CD8-positive, alpha-beta memory T cell (primary cell): ENCODE measurements around the gene CARD8. TPM values are rescaled to one million over a fixed set of nuclear protein-coding genes. Genes with fewer than 3 reads are reported as not detected.
A peak's percentile ranks its signal among the peaks of the same experiment; 100 is the strongest.

ENCODE experiments used
- CTCF ChIA-PET: fragments of 350-600 bp; sonication (Branson Sonifier 250); formaldehyde crosslinking; loops from one replicate; lab custom pipeline; 2021; ENCODE audit warnings: antibody characterized with exemption; lab: Charles Lee
- POLR2A ChIA-PET: fragments of 350-600 bp; sonication (Branson Sonifier 250); formaldehyde crosslinking; loops from one replicate; lab custom pipeline; 2021; ENCODE audit warnings: antibody characterized with exemption; lab: Charles Lee
- DNase-seq, 5 donors: peaks; one replicate each; pipeline versions ENCODE4 v3.0.0 to v3.0.0-alpha.2; 2020 to 2022; ENCODE audit warnings: mixed read lengths in 1 of 5
- H3K27ac ChIP-seq: one replicate; pipeline ENCODE4 v1.7.0; 2013; ENCODE audit warnings: low read depth, mild to moderate bottlenecking, low read length, moderate library complexity
- H3K27me3 ChIP-seq: 2 replicates; pipeline ENCODE4 v1.7.0; 2013; ENCODE audit warnings: low read length, mild to moderate bottlenecking; ENCODE audit not compliant: insufficient read depth, poor library complexity, severe bottlenecking
- H3K36me3 ChIP-seq: 2 replicates; pipeline ENCODE4 v1.7.0; 2013; ENCODE audit warnings: mild to moderate bottlenecking, low read length, moderate library complexity; ENCODE audit not compliant: insufficient read depth
- H3K4me1 ChIP-seq: 2 replicates; pipeline ENCODE4 v1.7.0; 2013; ENCODE audit warnings: mild to moderate bottlenecking, low read length, moderate library complexity; ENCODE audit not compliant: insufficient read depth
- H3K4me3 ChIP-seq: 2 replicates; pipeline ENCODE4 v1.7.0; 2013; ENCODE audit warnings: mild to moderate bottlenecking, low read length
- H3K9me3 ChIP-seq: 2 replicates; pipeline ENCODE4 v1.7.0; 2013; ENCODE audit warnings: mild to moderate bottlenecking, low read length
- H3K27ac Mint-ChIP-seq, 8 donors: one replicate each; pipeline ENCODE4 v1.8.0; 2020 to 2021; ENCODE audit warnings: mixed read lengths in 8 of 8, mild to moderate bottlenecking in 6 of 8, inconsistent platforms in 3 of 8, moderate library complexity in 3 of 8
- H3K27me3 Mint-ChIP-seq, 2 donors: one replicate each; pipeline ENCODE4 v1.8.0; 2020 to 2021; ENCODE audit warnings: mixed read lengths in 2 of 2, mild to moderate bottlenecking in 1 of 2, moderate library complexity in 1 of 2
- H3K36me3 Mint-ChIP-seq, 3 donors: one replicate each; pipeline ENCODE4 v1.8.0; 2020 to 2021; ENCODE audit warnings: mixed read lengths in 3 of 3, inconsistent platforms in 1 of 3, mild to moderate bottlenecking in 1 of 3
- H3K4me1 Mint-ChIP-seq, 3 donors: one replicate each; pipeline ENCODE4 v1.8.0; 2020 to 2021; ENCODE audit warnings: mixed read lengths in 3 of 3, inconsistent platforms in 1 of 3, mild to moderate bottlenecking in 1 of 3
- H3K4me3 Mint-ChIP-seq, 7 donors: one replicate each; pipeline ENCODE4 v1.8.0; 2020 to 2021; ENCODE audit warnings: mixed read lengths in 7 of 7, mild to moderate bottlenecking in 6 of 7, moderate library complexity in 4 of 7, inconsistent platforms in 2 of 7
- H3K9me3 Mint-ChIP-seq, 5 donors: one replicate each; pipeline ENCODE4 v1.8.0; 2020 to 2022; ENCODE audit warnings: mixed read lengths in 5 of 5, mild to moderate bottlenecking in 3 of 5, moderate library complexity in 2 of 5, inconsistent platforms in 1 of 5
- polyA plus RNA-seq: library from polyadenylated mRNA; unstranded; fragments of 300-500 nt; fragmentation: Illumina TruSeq; gene quantifications from one replicate; pipeline ENCODE4 v1.2.3, GENCODE V29; 2021
- total RNA-seq, 2 experiments: library from RNA; stranded (reverse); gene quantifications; one replicate each; pipeline ENCODE4 v1.2.3, GENCODE V29; 2021

Gene CARD8
- total and polyA plus RNA-seq, 3 experiments from 2014 or later, result 95.8 to 132 (median 132) TPM

- H3K36me3 Mint-ChIP-seq, result peaks cover 9 to 21% (median 11%) of the 10 kb centered on the region in 3 donors
- peaks cover 3 to 7% (median 5%) of the 10 kb centered on the region in 5 donors for H3K9me3 Mint-ChIP-seq
- no peak overlapping the region for H3K4me3 Mint-ChIP-seq
- H3K4me3 ChIP-seq, result no peak overlapping the region
- no peak overlapping the region for H3K27ac ChIP-seq
- H3K27me3 Mint-ChIP-seq, result no peaks in the 10 kb centered on the region
- no peak overlapping the region for H3K27ac Mint-ChIP-seq
- peaks cover 3% of the 10 kb centered on the region for H3K9me3 ChIP-seq
- ChIA-PET CTCF (no interaction called here), POLR2A (interaction anchor here (0.6 kb wide), 1 partner anchor 25 kb away, joined by 4 read pairs; no protein-coding TSS in a partner anchor)
- peaks cover 0 to 1% (median 0%) of the 10 kb centered on the region in 3 donors for H3K4me1 Mint-ChIP-seq
- H3K4me1 ChIP-seq, result no peaks in the 10 kb centered on the region
- no peaks in the 10 kb centered on the region for H3K27me3 ChIP-seq
- DNase-seq, result no peak
- no peaks in the 10 kb centered on the region for H3K36me3 ChIP-seq
Measured at GRCh38 chr19:48182434-48182833, 73.3 kb downstream of the CARD8 start.

GRCh38 chr19:48181505-48181904 lies 74.2 kb downstream of the CARD8 start:
- Histone ChIP-seq H3K4me3 (no peak overlapping the region), H3K9me3 (peaks cover 3% of the 10 kb centered on the region), H3K27ac (no peak overlapping the region), H3K36me3 (no peaks in the 10 kb centered on the region), H3K4me1 (no peaks in the 10 kb centered on the region), H3K27me3 (no peaks in the 10 kb centered on the region)
- Mint-ChIP-seq H3K9me3 (peaks cover 3 to 7% (median 5%) of the 10 kb centered on the region in 5 donors), H3K4me1 (peaks cover 0 to 2% (median 0%) of the 10 kb centered on the region in 3 donors), H3K36me3 (peaks cover 9 to 25% (median 11%) of the 10 kb centered on the region in 3 donors), H3K4me3 (no peak overlapping the region), H3K27ac (peak overlapping the region in 1 of 8 donors; percentile 26), H3K27me3 (no peaks in the 10 kb centered on the region)
- no peak for DNase-seq
- ChIA-PET POLR2A (no interaction called here), CTCF (no interaction called here)

- peaks cover 12% of the 10 kb centered on the region for H3K36me3 ChIP-seq
- no peaks in the 10 kb centered on the region for H3K27me3 ChIP-seq
- DNase-seq, result no peak
- Mint-ChIP-seq H3K27ac (no peak overlapping the region), H3K4me1 (peaks cover 13 to 14% (median 13%) of the 10 kb centered on the region in 3 donors), H3K36me3 (peaks cover 7 to 41% (median 15%) of the 10 kb centered on the region in 3 donors), H3K27me3 (no peaks in the 10 kb centered on the region), H3K9me3 (peaks cover 0 to 1% (median 0%) of the 10 kb centered on the region in 5 donors), H3K4me3 (peak overlapping the region in 1 of 7 donors; percentile 25)
- ChIA-PET POLR2A (no interaction called here), CTCF (no interaction called here)
- H3K9me3 ChIP-seq, result no peaks in the 10 kb centered on the region
- no peak overlapping the region for H3K27ac ChIP-seq
- H3K4me3 ChIP-seq, result no peak overlapping the region
- peaks cover 4% of the 10 kb centered on the region for H3K4me1 ChIP-seq
Measured at GRCh38 chr19:48176226-48176625, 79.5 kb downstream of the CARD8 start.

- Histone ChIP-seq H3K9me3 (no peaks in the 10 kb centered on the region), H3K27ac (no peak overlapping the region), H3K4me3 (no peak overlapping the region), H3K27me3 (no peaks in the 10 kb centered on the region), H3K4me1 (peaks cover 10% of the 10 kb centered on the region), H3K36me3 (peaks cover 12% of the 10 kb centered on the region)
- Mint-ChIP-seq H3K9me3 (no peaks in the 10 kb centered on the region), H3K4me3 (peak overlapping the region in 1 of 7 donors; percentile 36), H3K27me3 (no peaks in the 10 kb centered on the region), H3K36me3 (peaks cover 3 to 42% (median 17%) of the 10 kb centered on the region in 3 donors), H3K4me1 (peaks cover 18 to 19% (median 19%) of the 10 kb centered on the region in 3 donors), H3K27ac (peak overlapping the region in 2 of 8 donors; percentile 26 to 29)
- ChIA-PET POLR2A (no interaction called here), CTCF (interaction anchor here (1.3 kb wide), 1 partner anchor 19 kb away, joined by 3 read pairs; no protein-coding TSS in a partner anchor)
- no peak for DNase-seq
Measured at GRCh38 chr19:48175578-48175977, 80.1 kb downstream of the CARD8 start.

- no peak for DNase-seq
- ChIA-PET CTCF (interaction anchor here (1.0 to 1.3 kb wide), 2 partner anchors 20 to 92 kb away, joined by 3 read pairs; no protein-coding TSS in a partner anchor), POLR2A (no interaction called here)
- Mint-ChIP-seq H3K9me3 (no peaks in the 10 kb centered on the region), H3K27me3 (no peaks in the 10 kb centered on the region), H3K4me1 (peaks cover 20 to 25% (median 22%) of the 10 kb centered on the region in 3 donors), H3K4me3 (peak overlapping the region in 1 of 7 donors; percentile 55), H3K36me3 (peaks cover 3 to 44% (median 15%) of the 10 kb centered on the region in 3 donors), H3K27ac (peak overlapping the region in 3 of 8 donors; percentile 25 to 58 (median 50))
- Histone ChIP-seq H3K4me1 (peaks cover 10% of the 10 kb centered on the region), H3K9me3 (no peaks in the 10 kb centered on the region), H3K27ac (no peak overlapping the region), H3K36me3 (peaks cover 12% of the 10 kb centered on the region), H3K4me3 (no peak overlapping the region), H3K27me3 (no peaks in the 10 kb centered on the region)
Measured at GRCh38 chr19:48174445-48175030, 81.2 kb downstream of the CARD8 start.

DNA sequence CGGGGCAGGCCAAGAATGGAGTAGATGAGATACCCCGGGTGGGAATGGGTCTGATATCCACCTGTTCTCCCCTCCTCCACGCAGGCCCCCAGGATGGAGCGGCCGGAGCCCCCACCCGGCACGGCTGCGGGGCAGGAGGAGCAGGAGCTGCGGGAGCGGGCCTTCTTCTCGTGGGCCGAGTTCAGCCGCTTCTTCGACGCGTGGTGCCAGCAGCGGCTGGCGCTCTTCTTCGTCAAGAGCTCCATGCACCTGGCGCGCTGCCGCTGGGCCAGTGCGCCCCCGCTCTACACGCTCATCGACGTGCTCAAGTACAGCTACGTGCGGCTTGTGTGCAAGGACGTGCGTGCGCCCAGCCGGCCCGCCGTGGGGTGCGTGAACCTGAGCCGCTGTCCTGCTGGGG lies 84.0 kb downstream of the CARD8 start:
- Histone ChIP-seq H3K9me3 (no peaks in the 10 kb centered on the region), H3K27ac (no peak overlapping the region), H3K36me3 (peaks cover 12% of the 10 kb centered on the region), H3K27me3 (no peaks in the 10 kb centered on the region), H3K4me3 (no peak overlapping the region), H3K4me1 (peaks cover 19% of the 10 kb centered on the region)
- H3K9me3 Mint-ChIP-seq, result no peaks in the 10 kb centered on the region
- peaks cover 28 to 36% (median 31%) of the 10 kb centered on the region in 3 donors for H3K4me1 Mint-ChIP-seq
- H3K36me3 Mint-ChIP-seq, result peaks cover 3 to 39% (median 15%) of the 10 kb centered on the region in 3 donors
- H3K27ac Mint-ChIP-seq, result peak overlapping the region in 2 of 8 donors; percentile 50 to 99
- DNase-seq, result no peak
- ChIA-PET CTCF (interaction anchor here (1.1 to 1.4 kb wide), 2 partner anchors 19 to 78 kb away, joined by 3 read pairs; no protein-coding TSS in a partner anchor), POLR2A (interaction anchor here (0.5 kb wide), 1 partner anchor 13 kb away, joined by 3 read pairs; no protein-coding TSS in a partner anchor)
- H3K4me3 Mint-ChIP-seq, result peak overlapping the region in 6 of 7 donors; percentile 65 to 99 (median 96)
- H3K27me3 Mint-ChIP-seq, result no peaks in the 10 kb centered on the region

- Histone ChIP-seq H3K9me3 (no peaks in the 10 kb centered on the region), H3K36me3 (peaks cover 12% of the 10 kb centered on the region), H3K4me3 (peak overlapping the region; percentile 98), H3K27ac (peak overlapping the region; percentile 85), H3K27me3 (no peaks in the 10 kb centered on the region), H3K4me1 (peaks cover 19% of the 10 kb centered on the region)
- Mint-ChIP-seq H3K4me1 (peaks cover 26 to 36% (median 31%) of the 10 kb centered on the region in 3 donors), H3K4me3 (peak overlapping the region; percentile 89 to 99 (median 96)), H3K27ac (peak overlapping the region; percentile 15 to 99 (median 90)), H3K27me3 (no peaks in the 10 kb centered on the region), H3K9me3 (no peaks in the 10 kb centered on the region), H3K36me3 (peaks cover 3 to 35% (median 15%) of the 10 kb centered on the region in 3 donors)
- POLR2A ChIA-PET, result interaction anchor here (0.6 kb wide), 1 partner anchor 452 kb away, joined by 8 read pairs; no protein-coding TSS in a partner anchor
- DNase-seq, result no peak
- CTCF ChIA-PET, result interaction anchor here (1.0 to 1.1 kb wide), 2 partner anchors 30 to 78 kb away, joined by 3 read pairs; no protein-coding TSS in a partner anchor
Measured at GRCh38 chr19:48170817-48171347, 84.8 kb downstream of the CARD8 start.
